RWPE1 (cell line): Measurements from ENCODE around the gene TRIM17.

ENCODE experiments used
- CTCF ChIA-PET: fragments of 350-600 bp; sonication (Branson Sonifier 250); formaldehyde crosslinking; extraction: SDS; loops from one replicate; lab custom pipeline; 2021; lab: Yijun Ruan, JAX
- POLR2A ChIA-PET: fragments of 400-600 bp; formaldehyde crosslinking; extraction: SDS; loops from one replicate; lab custom pipeline; 2020; ENCODE audit warnings: antibody characterized with exemption; ENCODE audit not compliant: low non-redundant PET; lab: Yijun Ruan, JAX
- DNase-seq: peaks from one replicate; pipeline ENCODE4 v3.0.0; 2012; ENCODE audit warnings: low spot score
- H3K27ac ChIP-seq: fragments of 450-650 bp; 2 replicates; pipeline ENCODE4 v1.5.1; 2017
- CTCF ChIP-seq: fragments of 450-650 bp; conservative IDR thresholded peaks from 2 replicates; pipeline ENCODE4 v1.5.1; 2017; ENCODE audit warnings: low read depth, mild to moderate bottlenecking

The TRIM17 gene

GRCh38 chr1:228375578-228376261, 40.9 kb downstream of the TRIM17 start:
- no peak for TF ChIP-seq CTCF
- POLR2A ChIA-PET: no interaction called here
- DNase-seq: no peak
- CTCF ChIA-PET: interaction anchor here (0.6 kb wide), 1 partner anchor 27 kb away, joined by 3 read pairs; no protein-coding TSS in a partner anchor
- peak overlapping the region; percentile 81 for H3K27ac ChIP-seq

- CTCF ChIA-PET: interaction anchor here (0.8 kb wide), 1 partner anchor 18 kb away, joined by 3 read pairs; no protein-coding TSS in a partner anchor
- POLR2A ChIA-PET: no interaction called here
- H3K27ac ChIP-seq: peak overlapping the region; percentile 81
- no peak for TF ChIP-seq CTCF
- peak; percentile 57 for DNase-seq
These were observed 41.7 kb downstream of the TRIM17 start for GRCh38 chr1:228374711-228375577.

GRCh38 chr1:228373681-228374571, 42.7 kb downstream of the TRIM17 start:
- CTCF ChIA-PET: interaction anchor here (0.8 kb wide), 1 partner anchor 19 kb away, joined by 3 read pairs; no protein-coding TSS in a partner anchor
- DNase-seq: no peak
- POLR2A ChIA-PET: no interaction called here
- peak overlapping the region; percentile 81 for H3K27ac ChIP-seq
- TF ChIP-seq CTCF: no peak

- no peak for TF ChIP-seq CTCF
- POLR2A ChIA-PET: no interaction called here
These were observed 43.5 kb downstream of the TRIM17 start for GRCh38 chr1:228373004-228373680.

GRCh38 chr1:228372183-228373003, 44.3 kb downstream of the TRIM17 start:
- ChIA-PET POLR2A (no interaction called here), CTCF (no interaction called here)
- no peak for TF ChIP-seq CTCF
- 0 out of 2 replicates have a peak overlapping the region, but pooled peaks have one; percentile 14 for H3K27ac ChIP-seq
- no peak for DNase-seq

More at GRCh38 chr1:228373004-228373680, 43.5 kb downstream of the TRIM17 start:
- no peak for DNase-seq
- CTCF ChIA-PET: no interaction called here
- peak overlapping the region; percentile 81; the same call in 1 of the 2 replicates for H3K27ac ChIP-seq
